ENCODE results near the gene DLST.

GRCh38 chr14:74882103-74882920, 596 bp downstream of the DLST start:
- TF ChIP-seq CTCF (IDR thresholded peaks at IDR 0.05; ENCODE audit: low read length), result no peak
- no peak for TF ChIP-seq EZH2 (IDR thresholded peaks at IDR 0.05; ENCODE audit: borderline replicate concordance, low read length)

Data from OCI-LY1 (cell line).